Ishikawa (cell line): Measurements from ENCODE around the gene MYO16.

Source experiments
- CEBPB ChIP-seq: IDR thresholded peaks from 2 replicates; pipeline ENCODE4 v1.6.1; 2012
- CREB1 ChIP-seq: IDR thresholded peaks from 2 replicates; pipeline ENCODE4 v1.6.1; 2012; ENCODE audit warnings: low read depth
- EGR1 ChIP-seq: IDR thresholded peaks from 2 replicates; pipeline ENCODE4 v1.6.1; 2012
- EP300 ChIP-seq: IDR thresholded peaks from 2 replicates; pipeline ENCODE4 v1.6.1; 2012; ENCODE audit warnings: borderline replicate concordance
- RAD21 ChIP-seq: IDR thresholded peaks from 2 replicates; pipeline ENCODE4 v1.6.1; 2012; ENCODE audit warnings: low read depth
- TAF1 ChIP-seq: IDR thresholded peaks from 2 replicates; pipeline ENCODE4 v1.6.1; 2012; ENCODE audit warnings: low read depth, mild to moderate bottlenecking
- TF ChIP-seq, protein P1 (sequence below): IDR thresholded peaks from 2 replicates; pipeline ENCODE4 v1.6.1; 2012; ENCODE audit warnings: low read depth, mild to moderate bottlenecking

DNA sequence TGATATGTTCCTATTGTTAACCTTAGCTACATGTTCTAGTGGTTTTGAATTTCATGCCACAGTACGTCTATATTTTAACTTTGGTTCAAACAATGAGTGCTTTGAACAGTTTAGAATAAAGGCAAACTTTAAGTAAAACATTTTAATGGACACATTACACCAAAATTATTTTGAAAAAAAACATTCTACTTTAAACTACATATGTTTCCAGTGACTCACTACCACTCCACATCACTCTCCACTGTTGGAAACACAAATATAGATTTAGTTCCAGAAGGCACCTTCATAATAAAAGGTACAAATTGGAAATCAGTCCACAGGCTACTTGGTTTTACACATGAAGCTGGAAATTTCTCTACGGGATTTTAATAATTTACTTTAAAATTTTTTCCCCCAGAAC lies 373.5 kb downstream of the MYO16 start:
- TF ChIP-seq CEBPB: no peak
- no peak for TF ChIP-seq EP300
- no peak for TF ChIP-seq TAF1
- no peak for TF ChIP-seq RAD21
- TF ChIP-seq CREB1: no peak
- TF ChIP-seq EGR1: no peak
- TF ChIP-seq, protein P1, sequence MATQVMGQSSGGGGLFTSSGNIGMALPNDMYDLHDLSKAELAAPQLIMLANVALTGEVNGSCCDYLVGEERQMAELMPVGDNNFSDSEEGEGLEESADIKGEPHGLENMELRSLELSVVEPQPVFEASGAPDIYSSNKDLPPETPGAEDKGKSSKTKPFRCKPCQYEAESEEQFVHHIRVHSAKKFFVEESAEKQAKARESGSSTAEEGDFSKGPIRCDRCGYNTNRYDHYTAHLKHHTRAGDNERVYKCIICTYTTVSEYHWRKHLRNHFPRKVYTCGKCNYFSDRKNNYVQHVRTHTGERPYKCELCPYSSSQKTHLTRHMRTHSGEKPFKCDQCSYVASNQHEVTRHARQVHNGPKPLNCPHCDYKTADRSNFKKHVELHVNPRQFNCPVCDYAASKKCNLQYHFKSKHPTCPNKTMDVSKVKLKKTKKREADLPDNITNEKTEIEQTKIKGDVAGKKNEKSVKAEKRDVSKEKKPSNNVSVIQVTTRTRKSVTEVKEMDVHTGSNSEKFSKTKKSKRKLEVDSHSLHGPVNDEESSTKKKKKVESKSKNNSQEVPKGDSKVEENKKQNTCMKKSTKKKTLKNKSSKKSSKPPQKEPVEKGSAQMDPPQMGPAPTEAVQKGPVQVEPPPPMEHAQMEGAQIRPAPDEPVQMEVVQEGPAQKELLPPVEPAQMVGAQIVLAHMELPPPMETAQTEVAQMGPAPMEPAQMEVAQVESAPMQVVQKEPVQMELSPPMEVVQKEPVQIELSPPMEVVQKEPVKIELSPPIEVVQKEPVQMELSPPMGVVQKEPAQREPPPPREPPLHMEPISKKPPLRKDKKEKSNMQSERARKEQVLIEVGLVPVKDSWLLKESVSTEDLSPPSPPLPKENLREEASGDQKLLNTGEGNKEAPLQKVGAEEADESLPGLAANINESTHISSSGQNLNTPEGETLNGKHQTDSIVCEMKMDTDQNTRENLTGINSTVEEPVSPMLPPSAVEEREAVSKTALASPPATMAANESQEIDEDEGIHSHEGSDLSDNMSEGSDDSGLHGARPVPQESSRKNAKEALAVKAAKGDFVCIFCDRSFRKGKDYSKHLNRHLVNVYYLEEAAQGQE: no peak
